ENCODE results near the gene UGCG. TPM values are rescaled to one million over a fixed set of nuclear protein-coding genes. Genes with fewer than 3 reads are reported as not detected.

The UGCG gene
- total RNA-seq, 4 donors from 2014 or later = 3.8 to 62.6 (median 29.9) TPM

DNA sequence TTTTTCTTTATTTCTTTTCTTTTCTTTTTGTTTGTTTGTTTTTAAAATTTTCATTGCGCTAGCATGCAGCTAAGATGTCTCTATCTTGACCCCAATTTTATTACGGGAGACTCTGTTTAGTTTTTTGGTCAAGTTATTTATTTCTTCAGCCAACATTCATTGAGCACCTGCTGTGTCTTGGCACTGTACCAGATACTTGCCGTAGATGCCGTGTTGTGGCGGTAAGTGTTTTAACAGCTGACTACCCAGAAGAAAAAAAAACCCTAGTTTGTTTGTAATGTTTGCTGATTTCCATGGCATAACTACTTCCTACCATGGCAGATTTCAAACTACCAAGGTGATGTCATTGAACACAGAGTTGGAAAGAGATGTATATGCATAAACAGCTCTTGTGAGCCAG is 65.0 kb downstream of the UGCG start:
- H3K9me3 ChIP-seq = no peaks in the 10 kb centered on the region
- 36 to 38% methylated on average over 5 of the region's 5 CpGs for WGBS, 2 donors (ENCODE audit: low coverage in 1 of 2)
- H3K27me3 ChIP-seq = no peaks in the 10 kb centered on the region
- intact Hi-C loops (cut with DNase I; ENCODE audit: low total_unique reads) = no loop called here
- H3K4me3 ChIP-seq = no peak overlapping the region
- DNase-seq = no peak
- no peak for TF ChIP-seq POLR2A (IDR thresholded peaks at IDR 0.05)
- TF ChIP-seq EP300 (IDR thresholded peaks at IDR 0.05; ENCODE audit: low read depth) = no peak
- no peak for TF ChIP-seq POLR2AphosphoS5 (IDR thresholded peaks at IDR 0.05)
- TF ChIP-seq, protein P1, sequence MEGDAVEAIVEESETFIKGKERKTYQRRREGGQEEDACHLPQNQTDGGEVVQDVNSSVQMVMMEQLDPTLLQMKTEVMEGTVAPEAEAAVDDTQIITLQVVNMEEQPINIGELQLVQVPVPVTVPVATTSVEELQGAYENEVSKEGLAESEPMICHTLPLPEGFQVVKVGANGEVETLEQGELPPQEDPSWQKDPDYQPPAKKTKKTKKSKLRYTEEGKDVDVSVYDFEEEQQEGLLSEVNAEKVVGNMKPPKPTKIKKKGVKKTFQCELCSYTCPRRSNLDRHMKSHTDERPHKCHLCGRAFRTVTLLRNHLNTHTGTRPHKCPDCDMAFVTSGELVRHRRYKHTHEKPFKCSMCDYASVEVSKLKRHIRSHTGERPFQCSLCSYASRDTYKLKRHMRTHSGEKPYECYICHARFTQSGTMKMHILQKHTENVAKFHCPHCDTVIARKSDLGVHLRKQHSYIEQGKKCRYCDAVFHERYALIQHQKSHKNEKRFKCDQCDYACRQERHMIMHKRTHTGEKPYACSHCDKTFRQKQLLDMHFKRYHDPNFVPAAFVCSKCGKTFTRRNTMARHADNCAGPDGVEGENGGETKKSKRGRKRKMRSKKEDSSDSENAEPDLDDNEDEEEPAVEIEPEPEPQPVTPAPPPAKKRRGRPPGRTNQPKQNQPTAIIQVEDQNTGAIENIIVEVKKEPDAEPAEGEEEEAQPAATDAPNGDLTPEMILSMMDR (IDR thresholded peaks at IDR 0.05) = no peak
- peak overlapping the region in 3 of 4 donors; percentile 2 to 34 (median 30) for H3K27ac ChIP-seq
- in situ Hi-C loops (cut with MboI; ENCODE audit: low pct_ligation_motif_present in 1 of 4, low pct_unique_long_range_greater_than_20kb in 1 of 4, low sequenced_read_pairs in 3 of 4) = no loop called here
- no peaks in the 10 kb centered on the region for H3K36me3 ChIP-seq
- H3K4me1 ChIP-seq = peaks cover 4 to 51% (median 26%) of the 10 kb centered on the region in 4 donors

DNA sequence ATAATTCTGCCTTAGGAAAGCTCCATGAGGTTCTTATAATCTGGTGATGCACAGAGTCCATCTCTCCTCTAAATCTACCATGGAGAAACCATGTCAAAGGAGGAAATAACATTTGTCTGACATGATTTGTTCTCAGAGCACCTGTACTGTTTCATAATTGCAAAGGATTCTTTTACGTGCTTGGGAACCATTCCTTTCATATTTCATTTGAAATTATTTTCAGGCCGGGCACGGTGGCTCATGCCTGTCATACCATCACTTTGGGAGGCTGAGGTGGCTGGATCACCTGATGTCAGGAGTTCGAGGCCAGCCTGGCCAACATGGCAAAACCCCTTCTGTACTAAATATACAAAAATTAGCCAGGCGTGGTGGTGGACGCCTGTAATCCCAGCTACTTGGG is 65.4 kb downstream of the UGCG start:
- in situ Hi-C loops (cut with MboI; ENCODE audit: low pct_ligation_motif_present in 1 of 4, low pct_unique_long_range_greater_than_20kb in 1 of 4, low sequenced_read_pairs in 3 of 4) = no loop called here
- Histone ChIP-seq H3K36me3 (no peaks in the 10 kb centered on the region), H3K4me3 (no peak overlapping the region), H3K4me1 (peaks cover 4 to 50% (median 26%) of the 10 kb centered on the region in 4 donors), H3K27ac (peak overlapping the region in 3 of 4 donors; percentile 2 to 34 (median 30)), H3K27me3 (no peaks in the 10 kb centered on the region), H3K9me3 (no peaks in the 10 kb centered on the region)
- WGBS, 2 donors (ENCODE audit: low coverage in 1 of 2) = 50 to 89% methylated on average over 1 to 6 of the region's 6 CpGs
- intact Hi-C loops (cut with DNase I; ENCODE audit: low total_unique reads) = no loop called here
- no peak for DNase-seq
- TF ChIP-seq EP300 (IDR thresholded peaks at IDR 0.05; ENCODE audit: low read depth) (no peak), POLR2A (IDR thresholded peaks at IDR 0.05) (no peak), POLR2AphosphoS5 (IDR thresholded peaks at IDR 0.05) (no peak)
- TF ChIP-seq, protein P1 (IDR thresholded peaks at IDR 0.05) = no peak

DNA sequence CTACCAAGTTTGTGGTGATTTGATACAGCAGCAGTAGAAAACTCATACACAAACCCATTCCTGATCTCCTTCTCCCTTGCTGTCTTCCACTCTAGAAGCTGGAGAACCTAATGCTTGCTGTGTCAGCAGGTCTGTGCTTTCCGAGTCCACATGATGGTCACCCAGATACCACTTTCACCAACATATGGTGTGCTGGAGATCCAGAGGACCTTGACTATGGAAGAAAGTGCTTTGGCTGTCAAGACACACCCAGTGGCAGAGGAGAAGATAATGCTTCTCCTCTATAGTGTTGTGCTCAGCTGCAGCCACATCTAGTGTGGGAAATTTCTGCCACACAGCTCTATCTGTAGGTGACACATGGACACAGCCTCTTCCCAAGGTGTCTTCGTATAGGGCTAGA is 67.4 kb downstream of the UGCG start:
- H3K4me3 ChIP-seq = no peak overlapping the region
- TF ChIP-seq POLR2AphosphoS5 (IDR thresholded peaks at IDR 0.05) (no peak), POLR2A (IDR thresholded peaks at IDR 0.05) (no peak)
- H3K9me3 ChIP-seq = no peaks in the 10 kb centered on the region
- DNase-seq = no peak
- in situ Hi-C loops (cut with MboI; ENCODE audit: low pct_ligation_motif_present in 1 of 4, low pct_unique_long_range_greater_than_20kb in 1 of 4, low sequenced_read_pairs in 3 of 4) = no loop called here
- no peaks in the 10 kb centered on the region for H3K27me3 ChIP-seq
- H3K36me3 ChIP-seq = no peaks in the 10 kb centered on the region
- WGBS, 2 donors (ENCODE audit: low coverage in 1 of 2) = 71 to 100% methylated on average over 1 to 2 of the region's 2 CpGs
- no peak overlapping the region for H3K27ac ChIP-seq
- peaks cover 4 to 31% (median 14%) of the 10 kb centered on the region in 4 donors for H3K4me1 ChIP-seq
- intact Hi-C loops (cut with DNase I; ENCODE audit: low total_unique reads) = no loop called here

DNA sequence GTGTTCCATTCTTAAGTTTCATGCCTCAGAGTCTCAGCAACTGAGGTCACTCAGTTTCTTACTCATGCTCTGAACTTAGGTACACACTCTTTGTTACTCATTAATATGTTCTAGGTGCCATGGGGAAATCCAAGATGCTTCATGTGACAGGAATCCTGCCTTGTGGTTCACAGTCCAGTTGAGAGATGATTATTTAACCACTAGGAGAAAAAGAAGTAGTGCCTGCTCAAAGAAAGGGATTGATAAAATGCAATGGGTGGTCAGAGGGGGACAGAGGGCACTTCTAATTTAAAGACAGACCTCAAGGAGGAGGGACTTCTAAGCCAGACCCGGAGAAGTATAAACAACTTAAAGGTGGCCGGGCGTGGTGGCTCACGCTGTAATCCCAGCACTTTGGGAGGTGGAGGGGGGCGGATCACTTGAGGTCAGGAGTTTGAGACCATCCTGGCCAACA is 69.0 kb downstream of the UGCG start:
- Histone ChIP-seq H3K36me3 (no peaks in the 10 kb centered on the region), H3K4me1 (peaks cover 0 to 21% (median 7%) of the 10 kb centered on the region in 4 donors), H3K27me3 (no peaks in the 10 kb centered on the region), H3K27ac (peak overlapping the region in 3 of 4 donors; percentile 25 to 71 (median 58)), H3K9me3 (no peaks in the 10 kb centered on the region), H3K4me3 (no peak overlapping the region)
- WGBS, 2 donors (ENCODE audit: low coverage in 1 of 2) = 53 to 57% methylated on average over 1 to 5 of the region's 5 CpGs
- DNase-seq = no peak
- no peak for TF ChIP-seq EP300 (IDR thresholded peaks at IDR 0.05; ENCODE audit: low read depth)
- peak in 2 of 3 donors; percentile 13 to 19 for TF ChIP-seq POLR2AphosphoS5 (IDR thresholded peaks at IDR 0.05)
- TF ChIP-seq, protein P1 (IDR thresholded peaks at IDR 0.05) = peak in 2 of 5 experiments; percentile 22 to 45
- no peak for TF ChIP-seq POLR2A (IDR thresholded peaks at IDR 0.05)
- in situ Hi-C loops (cut with MboI; ENCODE audit: low pct_ligation_motif_present in 1 of 4, low pct_unique_long_range_greater_than_20kb in 1 of 4, low sequenced_read_pairs in 3 of 4) = no loop called here
- intact Hi-C loops (cut with DNase I; ENCODE audit: low total_unique reads) = no loop called here

Data from transverse colon (tissue), 4 donors.